Measurements from ENCODE around the gene UTRN. TPM values are rescaled to one million over a fixed set of nuclear protein-coding genes. Genes with fewer than 3 reads are reported as not detected.

The UTRN gene
- total RNA-seq = 235 TPM

GRCh38 chr6:144284783-144285547 lies at the start of gene UTRN:
Gene UTRN (plus strand): TSS chr6:144285335. CDS start chr6:144291829, 6,494 bp downstream.

Other genes with a start within 250 kb of the UTRN start
- 53.1 TPM for gene SF3B5, start 189.8 kb upstream of the UTRN start, total RNA-seq
- 2.2 TPM for gene STX11, start 134.8 kb upstream of the UTRN start, total RNA-seq

Measured in camera-type eye (tissue), 1 donor.